Caco-2 (cell line): ENCODE results near the gene C3orf18. TPM values are rescaled to one million over a fixed set of nuclear protein-coding genes. Genes with fewer than 3 reads are reported as not detected.

Source experiments
- BruUV-seq: library from RNA; stranded (reverse); fragments of 400-500 nt; replicated peaks from 2 replicates; lab custom pipeline; 2021; lab: Mats Ljungman, UMichigan
- CTCF ChIA-PET: fragments of 300-600 bp; sonication (Branson Sonifier 250); formaldehyde crosslinking; loops from one replicate; lab custom pipeline; 2022; ENCODE audit warnings: antibody characterized with exemption; lab: Charles Lee
- POLR2A ChIA-PET: fragments of 300-600 bp; sonication (Branson Sonifier 250); formaldehyde crosslinking; loops from one replicate; lab custom pipeline; 2022; ENCODE audit warnings: antibody characterized with exemption; lab: Charles Lee
- DNase-seq, 2 experiments: peaks; one replicate each; pipeline versions ENCODE4 v3.0.0 to v3.0.0-alpha.2; 2020 to 2022
- H3K27me3 ChIP-seq: replicated peaks from 2 replicates; pipeline ENCODE4 v1.6.0; 2011; ENCODE audit warnings: low read length; ENCODE audit not compliant: control insufficient read depth, insufficient read depth
- H3K36me3 ChIP-seq: 2 replicates; pipeline ENCODE4 v1.5.1; 2011; ENCODE audit warnings: low read length; ENCODE audit not compliant: control insufficient read depth, insufficient read depth
- H3K4me1 ChIP-seq: fragments of 250-450 bp; sonication (Bioruptor Pico); 2 replicates; pipeline ENCODE4 v1.5.1; 2020; ENCODE audit warnings: mild to moderate bottlenecking
- H3K4me3 ChIP-seq: 2 replicates; pipeline ENCODE4 v1.5.1; 2011; ENCODE audit warnings: low read depth, mild to moderate bottlenecking, control low read depth, low read length
- H3K9me3 ChIP-seq: fragments of 250-450 bp; sonication (Bioruptor Pico); 2 replicates; pipeline ENCODE4 v1.5.1; 2020; ENCODE audit warnings: mild to moderate bottlenecking, moderate library complexity
- H3K27ac Mint-ChIP-seq: one replicate; pipeline ENCODE4 v1.8.0; 2022; ENCODE audit warnings: mixed read lengths; ENCODE audit not compliant: unreplicated experiment
- H3K27me3 Mint-ChIP-seq: one replicate; pipeline ENCODE4 v1.8.0; 2022; ENCODE audit warnings: mixed read lengths; ENCODE audit not compliant: insufficient read depth, unreplicated experiment
- H3K36me3 Mint-ChIP-seq: one replicate; pipeline ENCODE4 v1.8.0; 2022; ENCODE audit warnings: mild to moderate bottlenecking, mixed read lengths; ENCODE audit not compliant: insufficient read depth, unreplicated experiment
- H3K4me1 Mint-ChIP-seq: one replicate; pipeline ENCODE4 v1.8.0; 2022; ENCODE audit warnings: low read depth, mixed read lengths; ENCODE audit not compliant: unreplicated experiment
- H3K4me3 Mint-ChIP-seq: one replicate; pipeline ENCODE4 v1.8.0; 2022; ENCODE audit warnings: mild to moderate bottlenecking, moderate library complexity, mixed read lengths; ENCODE audit not compliant: unreplicated experiment
- H3K9me3 Mint-ChIP-seq: one replicate; pipeline ENCODE4 v1.8.0; 2022; ENCODE audit warnings: mixed read lengths; ENCODE audit not compliant: unreplicated experiment
- intact Hi-C: fragments of 100-400 bp; cut with micrococcal nuclease; formaldehyde crosslinking; loops from one replicate; pipeline ENCODE4 v1.10.0; 2022; ENCODE audit not compliant: unreplicated experiment
- total RNA-seq: library from RNA; stranded (reverse); gene quantifications from 2 replicates; pipeline ENCODE4 v1.2.3, GENCODE V29; 2022
- TF ChIP-seq, protein P1 (sequence below), 2 experiments: fragments of 200-600 bp in 1 of 2; IDR thresholded peaks; 1 replicate in 1 of 2; 2 replicates in 1 of 2; pipeline versions ENCODE4 v1.5.1 to v1.8.0; 2011 to 2022; ENCODE audit warnings: antibody characterized with exemption in 1 of 2, control low read depth in 1 of 2, inconsistent platforms in 1 of 2, low read depth in 1 of 2, low read length in 1 of 2, mild to moderate bottlenecking in 1 of 2, moderate library complexity in 1 of 2; ENCODE audit not compliant: insufficient read depth in 1 of 2, severe bottlenecking in 1 of 2, unreplicated experiment in 1 of 2

C3orf18 gene
- total RNA-seq, 1 experiment from 2014 or later, result 2.1 TPM

DNA sequence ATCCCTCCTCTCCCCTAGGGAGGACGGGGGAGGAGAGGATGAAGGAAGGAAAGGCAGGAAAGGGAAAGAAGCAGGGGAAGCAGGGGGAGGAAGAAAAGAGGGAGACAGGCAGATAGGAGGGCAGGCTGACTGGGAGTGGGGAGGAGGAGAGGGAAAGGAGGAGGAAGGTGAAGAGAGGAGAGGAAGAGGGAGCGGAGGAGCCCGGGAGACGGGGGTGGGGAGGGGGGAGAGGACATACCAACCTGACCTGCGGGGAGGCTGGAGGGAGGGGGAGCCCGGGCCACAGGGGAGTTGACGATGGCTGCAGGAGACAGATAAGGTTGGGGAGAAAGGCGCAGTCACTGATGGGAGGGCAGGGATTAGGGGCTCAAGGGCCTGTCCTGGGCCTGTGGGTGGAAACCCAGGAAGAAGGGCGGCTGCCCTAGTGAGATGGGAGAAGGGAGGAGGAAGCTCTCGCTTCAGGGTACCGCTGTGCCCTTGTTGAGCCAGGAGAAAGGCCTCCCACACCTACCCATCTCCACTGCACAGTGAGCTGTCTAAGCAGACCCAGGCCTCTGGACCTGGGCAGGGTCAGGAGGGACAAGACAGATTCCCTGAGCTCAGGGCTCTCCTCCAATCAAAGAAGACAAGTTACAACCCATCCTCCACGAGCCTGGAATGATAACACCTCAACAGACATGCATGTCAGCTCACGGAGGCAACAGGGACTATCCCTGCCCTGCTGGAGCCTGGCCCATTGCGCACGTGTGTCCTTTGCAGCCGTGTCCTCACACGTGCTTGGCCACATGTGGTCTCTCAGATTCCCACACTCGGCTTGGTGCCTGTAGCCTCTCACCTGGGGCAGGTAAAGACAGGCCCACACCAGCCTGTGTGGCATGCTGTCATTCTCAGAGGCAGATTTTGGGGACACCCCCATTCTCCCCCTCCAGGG lies 27.9 kb downstream of the C3orf18 start:
- Histone ChIP-seq H3K27me3 (no peaks in the 10 kb centered on the region; the same call in 1 of the 2 replicates), H3K36me3 (no peaks in the 10 kb centered on the region), H3K4me3 (no peak overlapping the region), H3K9me3 (no peaks in the 10 kb centered on the region), H3K4me1 (no peaks in the 10 kb centered on the region)
- ChIA-PET CTCF (no interaction called here), POLR2A (interaction anchor here (0.6 kb wide), 1 partner anchor 189 kb away, joined by 4 read pairs; the partner anchor contains the start of genes CYB561D2 and NPRL2)
- no TSS peak for BruUV-seq
- Mint-ChIP-seq H3K4me1 (no peaks in the 10 kb centered on the region), H3K27me3 (peaks cover 20% of the 10 kb centered on the region), H3K36me3 (no peaks in the 10 kb centered on the region), H3K27ac (no peak overlapping the region), H3K4me3 (no peak overlapping the region), H3K9me3 (no peaks in the 10 kb centered on the region)
- no peak for DNase-seq
- intact Hi-C loops, result no loop called here
- TF ChIP-seq, protein P1, sequence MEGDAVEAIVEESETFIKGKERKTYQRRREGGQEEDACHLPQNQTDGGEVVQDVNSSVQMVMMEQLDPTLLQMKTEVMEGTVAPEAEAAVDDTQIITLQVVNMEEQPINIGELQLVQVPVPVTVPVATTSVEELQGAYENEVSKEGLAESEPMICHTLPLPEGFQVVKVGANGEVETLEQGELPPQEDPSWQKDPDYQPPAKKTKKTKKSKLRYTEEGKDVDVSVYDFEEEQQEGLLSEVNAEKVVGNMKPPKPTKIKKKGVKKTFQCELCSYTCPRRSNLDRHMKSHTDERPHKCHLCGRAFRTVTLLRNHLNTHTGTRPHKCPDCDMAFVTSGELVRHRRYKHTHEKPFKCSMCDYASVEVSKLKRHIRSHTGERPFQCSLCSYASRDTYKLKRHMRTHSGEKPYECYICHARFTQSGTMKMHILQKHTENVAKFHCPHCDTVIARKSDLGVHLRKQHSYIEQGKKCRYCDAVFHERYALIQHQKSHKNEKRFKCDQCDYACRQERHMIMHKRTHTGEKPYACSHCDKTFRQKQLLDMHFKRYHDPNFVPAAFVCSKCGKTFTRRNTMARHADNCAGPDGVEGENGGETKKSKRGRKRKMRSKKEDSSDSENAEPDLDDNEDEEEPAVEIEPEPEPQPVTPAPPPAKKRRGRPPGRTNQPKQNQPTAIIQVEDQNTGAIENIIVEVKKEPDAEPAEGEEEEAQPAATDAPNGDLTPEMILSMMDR (IDR thresholded peaks at IDR 0.05; ENCODE audit: insufficient read depth in 1 of 2, low read depth in 1 of 2, low read length in 1 of 2, severe bottlenecking in 1 of 2, unreplicated experiment in 1 of 2), result no peak

DNA sequence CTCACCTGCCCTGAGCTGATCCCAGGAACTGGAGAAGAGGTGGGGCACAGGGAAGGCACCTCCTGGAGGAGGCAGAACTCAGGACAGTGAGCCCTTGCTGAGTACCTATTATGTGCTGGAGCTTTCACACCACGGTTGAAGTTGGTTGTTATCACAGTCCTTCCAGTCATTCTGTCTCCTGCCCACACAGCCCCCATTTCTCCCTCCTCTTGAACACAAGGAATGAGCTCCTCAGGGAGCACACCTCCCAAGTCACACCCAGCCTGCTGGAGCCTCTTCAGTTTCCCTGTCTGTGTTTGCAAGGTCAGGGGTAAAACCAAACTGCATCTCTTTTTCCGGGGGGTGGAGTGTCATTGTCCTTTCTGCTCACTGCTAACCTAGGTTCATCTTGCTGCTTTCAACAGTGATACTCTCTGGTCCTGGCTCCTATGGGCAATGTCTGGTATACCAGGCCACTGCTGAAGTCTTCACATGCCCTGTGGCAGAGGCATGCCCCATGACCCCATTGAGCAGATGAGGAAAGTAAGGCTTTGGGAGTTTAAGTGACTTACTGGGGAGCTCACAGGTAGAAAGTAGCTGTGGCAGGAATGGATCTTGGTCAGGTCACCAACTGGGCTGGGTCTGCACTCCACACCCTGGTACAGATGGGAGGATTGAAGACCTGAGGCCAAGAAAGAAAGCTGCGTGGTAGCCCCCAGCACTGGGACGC lies 30.0 kb downstream of the C3orf18 start:
- no peaks in the 10 kb centered on the region for H3K9me3 Mint-ChIP-seq
- H3K9me3 ChIP-seq, result no peaks in the 10 kb centered on the region
- POLR2A ChIA-PET, result no interaction called here

More for the DNA sequence above, 30.0 kb downstream of the C3orf18 start:
- Histone ChIP-seq H3K4me1 (no peaks in the 10 kb centered on the region), H3K36me3 (no peaks in the 10 kb centered on the region), H3K4me3 (no peak overlapping the region), H3K27me3 (no peaks in the 10 kb centered on the region; the same call in none of the 2 replicates)
- Mint-ChIP-seq H3K36me3 (no peaks in the 10 kb centered on the region), H3K27me3 (peaks cover 28% of the 10 kb centered on the region), H3K27ac (no peak overlapping the region), H3K4me3 (no peak overlapping the region), H3K4me1 (no peaks in the 10 kb centered on the region)
- CTCF ChIA-PET, result interaction anchor here (1.6 kb wide), 1 partner anchor 63 kb away, joined by 3 read pairs; no protein-coding TSS in a partner anchor
- intact Hi-C loops, result no loop called here
- no TSS peak for BruUV-seq
- TF ChIP-seq, protein P1 (IDR thresholded peaks at IDR 0.05; ENCODE audit: insufficient read depth in 1 of 2, low read depth in 1 of 2, low read length in 1 of 2, severe bottlenecking in 1 of 2, unreplicated experiment in 1 of 2), result no peak
- no peak for DNase-seq
